Activated CD8-positive, alpha-beta memory T cell treated with anti-CD3 and anti-CD28 coated beads, Interleukin-2, amount 10 ng/mL, durations not matched to agents 7 days and 5 days (primary cell): ENCODE measurements around the gene CCDC9. TPM values are rescaled to one million over a fixed set of nuclear protein-coding genes. Genes with fewer than 3 reads are reported as not detected.
"Not testable (repeated sequence)": the region's sequence is repeated elsewhere in the genome, so short reads cannot be mapped to it uniquely, and the experiment has no call there.

Experiments used
- ATAC-seq: fragments of 150-1000 bp; cut with Tn5 transposase; one replicate; pipeline ENCODE4 v1.10.0; 2021; ENCODE audit warnings: moderate library complexity
- CTCF ChIA-PET: fragments of 350-600 bp; sonication (Branson Sonifier 250); formaldehyde crosslinking; loops from one replicate; lab custom pipeline; 2021; ENCODE audit warnings: antibody characterized with exemption; lab: Charles Lee
- DNase-seq: peaks from one replicate; pipeline ENCODE4 v3.0.0-alpha.2; 2020
- H3K27ac Mint-ChIP-seq: one replicate; pipeline ENCODE4 v1.8.0; 2021; ENCODE audit warnings: mild to moderate bottlenecking, mixed read lengths
- H3K27me3 Mint-ChIP-seq: one replicate; pipeline ENCODE4 v1.8.0; 2021; ENCODE audit warnings: mixed read lengths
- H3K36me3 Mint-ChIP-seq: one replicate; pipeline ENCODE4 v1.8.0; 2021; ENCODE audit warnings: mild to moderate bottlenecking, mixed read lengths
- H3K4me1 Mint-ChIP-seq: one replicate; pipeline ENCODE4 v1.8.0; 2021; ENCODE audit warnings: mixed read lengths
- H3K4me3 Mint-ChIP-seq: one replicate; pipeline ENCODE4 v1.8.0; 2021; ENCODE audit warnings: mild to moderate bottlenecking, moderate library complexity, mixed read lengths
- H3K9me3 Mint-ChIP-seq: one replicate; pipeline ENCODE4 v1.8.0; 2022; ENCODE audit warnings: low read depth, mixed read lengths
- total RNA-seq, 2 experiments: library from RNA; stranded (reverse); gene quantifications; one replicate each; pipeline ENCODE4 v1.2.3, GENCODE V29; 2021

The CCDC9 gene
- total RNA-seq, 2 experiments from 2014 or later = 24.8 to 27.6 TPM

GRCh38 chr19:47240556-47240955 lies 15.8 kb upstream of the CCDC9 start:
- Mint-ChIP-seq H3K27me3 (peaks cover 8% of the 10 kb centered on the region), H3K9me3 (no peaks in the 10 kb centered on the region), H3K4me3 (no peak overlapping the region), H3K36me3 (no peaks in the 10 kb centered on the region), H3K27ac (no peak overlapping the region), H3K4me1 (peaks cover 37% of the 10 kb centered on the region)
- CTCF ChIA-PET = interaction anchor here (1.5 to 3.3 kb wide), 2 partner anchors 8 to 29 kb away, joined by 5 to 27 read pairs; no protein-coding TSS in a partner anchor
- ATAC-seq (no peak), DNase-seq (no peak)

- peaks cover 5% of the 10 kb centered on the region for H3K27me3 Mint-ChIP-seq
- H3K27ac Mint-ChIP-seq = no peak overlapping the region
- DNase-seq (peak; percentile 89), ATAC-seq (peak; percentile 31)
- H3K4me1 Mint-ChIP-seq = peaks cover 37% of the 10 kb centered on the region
- CTCF ChIA-PET = interaction anchor here (1.5 to 3.3 kb wide), 2 partner anchors 9 to 30 kb away, joined by 5 to 27 read pairs; no protein-coding TSS in a partner anchor
- H3K9me3 Mint-ChIP-seq = no peaks in the 10 kb centered on the region
- no peak overlapping the region for H3K4me3 Mint-ChIP-seq
- no peaks in the 10 kb centered on the region for H3K36me3 Mint-ChIP-seq
These were observed 15.1 kb upstream of the CCDC9 start for GRCh38 chr19:47240996-47241918.

- DNase-seq (no peak), ATAC-seq (no peak)
- Mint-ChIP-seq H3K4me3 (no peak overlapping the region), H3K36me3 (no peaks in the 10 kb centered on the region), H3K27me3 (peaks cover 3% of the 10 kb centered on the region), H3K27ac (no peak overlapping the region), H3K4me1 (peaks cover 37% of the 10 kb centered on the region), H3K9me3 (no peaks in the 10 kb centered on the region)
- CTCF ChIA-PET = interaction anchor here (0.8 to 8.9 kb wide), 5 partner anchors 16 to 230 kb away, joined by 3 to 466 read pairs (median 27); no protein-coding TSS in a partner anchor
These were observed 14.3 kb upstream of the CCDC9 start for GRCh38 chr19:47241919-47242577.

GRCh38 chr19:47243364-47243775 lies 13.0 kb upstream of the CCDC9 start:
- Mint-ChIP-seq H3K4me3 (peak overlapping the region; percentile 78), H3K36me3 (no peaks in the 10 kb centered on the region)

GRCh38 chr19:47243776-47244547 lies 12.4 kb upstream of the CCDC9 start:
- CTCF ChIA-PET = interaction anchor here (0.6 to 8.9 kb wide), 51 partner anchors 10 to 642 kb away, joined by 3 to 466 read pairs (median 6); partner anchors contain the start of genes CCDC9, INAFM1, SAE1 and ZC3H4
- Mint-ChIP-seq H3K36me3 (no peaks in the 10 kb centered on the region), H3K4me1 (peaks cover 36% of the 10 kb centered on the region), H3K27me3 (peaks cover 3% of the 10 kb centered on the region), H3K4me3 (peak overlapping the region; percentile 78), H3K9me3 (no peaks in the 10 kb centered on the region), H3K27ac (peak overlapping the region; percentile 91)
- peak; percentile 84 for ATAC-seq
- DNase-seq = peak; percentile 96

More at GRCh38 chr19:47243364-47243775, 13.0 kb upstream of the CCDC9 start:
- Mint-ChIP-seq H3K27ac (peak overlapping the region; percentile 91), H3K9me3 (no peaks in the 10 kb centered on the region), H3K4me1 (peaks cover 40% of the 10 kb centered on the region), H3K27me3 (peaks cover 3% of the 10 kb centered on the region)
- CTCF ChIA-PET = interaction anchor here (1.1 to 8.9 kb wide), 20 partner anchors 10 to 230 kb away, joined by 3 to 466 read pairs (median 10); partner anchors contain the start of genes CCDC9, INAFM1, SAE1 and ZC3H4
- no peak for DNase-seq
- peak; percentile 5 for ATAC-seq

GRCh38 chr19:47247308-47247990 lies 8.9 kb upstream of the CCDC9 start:
- peaks cover 30% of the 10 kb centered on the region for H3K4me1 Mint-ChIP-seq
- DNase-seq = peak; percentile 86
- CTCF ChIA-PET = interaction anchor here (0.6 to 8.9 kb wide), 32 partner anchors 7 to 388 kb away, joined by 3 to 466 read pairs (median 4); partner anchors contain the start of genes CCDC9, INAFM1, SAE1 and ZC3H4
- no peaks in the 10 kb centered on the region for H3K9me3 Mint-ChIP-seq
- no peak overlapping the region for H3K4me3 Mint-ChIP-seq
- peak overlapping the region; percentile 57 for H3K27ac Mint-ChIP-seq
- ATAC-seq = no peak
- H3K27me3 Mint-ChIP-seq = no peaks in the 10 kb centered on the region
- H3K36me3 Mint-ChIP-seq = no peaks in the 10 kb centered on the region

- not testable (repeated sequence) for H3K27me3 Mint-ChIP-seq, H3K4me3 Mint-ChIP-seq, H3K27ac Mint-ChIP-seq, H3K9me3 Mint-ChIP-seq, ATAC-seq, DNase-seq, H3K36me3 Mint-ChIP-seq
- peaks cover 20% of the 10 kb centered on the region for H3K4me1 Mint-ChIP-seq
- CTCF ChIA-PET = interaction anchor here (1.1 to 5.2 kb wide), 3 partner anchors 7 to 42 kb away, joined by 3 to 106 read pairs (median 7); no protein-coding TSS in a partner anchor
These were observed 3.3 kb upstream of the CCDC9 start for GRCh38 chr19:47253016-47253415.

GRCh38 chr19:47253467-47253881 lies 2.9 kb upstream of the CCDC9 start:
- no peak for DNase-seq
- no peaks in the 10 kb centered on the region for H3K36me3 Mint-ChIP-seq
- H3K4me1 Mint-ChIP-seq = peaks cover 24% of the 10 kb centered on the region
- H3K27ac Mint-ChIP-seq = no peak overlapping the region
- CTCF ChIA-PET = interaction anchor here (1.1 to 5.2 kb wide), 3 partner anchors 7 to 43 kb away, joined by 3 to 106 read pairs (median 7); no protein-coding TSS in a partner anchor
- no peak for ATAC-seq
- H3K4me3 Mint-ChIP-seq = no peak overlapping the region
- no peaks in the 10 kb centered on the region for H3K27me3 Mint-ChIP-seq
- no peaks in the 10 kb centered on the region for H3K9me3 Mint-ChIP-seq

- no peak overlapping the region for H3K4me3 Mint-ChIP-seq
These were observed 2.4 kb upstream of the CCDC9 start for GRCh38 chr19:47253970-47254369.

GRCh38 chr19:47256693-47257410 lies 527 bp downstream of the CCDC9 start:
- peak overlapping the region; percentile 85 for H3K4me3 Mint-ChIP-seq
- H3K36me3 Mint-ChIP-seq = peaks cover 19% of the 10 kb centered on the region
- CTCF ChIA-PET = interaction anchor here (0.9 to 5.2 kb wide), 12 partner anchors 11 to 862 kb away, joined by 3 to 106 read pairs (median 4); partner anchors contain the start of genes DHX34, INAFM1 and SAE1
- peak; percentile 100 for DNase-seq
- H3K27me3 Mint-ChIP-seq = no peaks in the 10 kb centered on the region
- ATAC-seq = peak; percentile 89
- H3K4me1 Mint-ChIP-seq = peaks cover 24% of the 10 kb centered on the region
- peak overlapping the region; percentile 92 for H3K27ac Mint-ChIP-seq
- H3K9me3 Mint-ChIP-seq = no peaks in the 10 kb centered on the region

More at GRCh38 chr19:47253970-47254369, 2.4 kb upstream of the CCDC9 start:
- ATAC-seq (no peak), DNase-seq (no peak)
- no peak overlapping the region for H3K27ac Mint-ChIP-seq
- peaks cover 3% of the 10 kb centered on the region for H3K36me3 Mint-ChIP-seq
- no peaks in the 10 kb centered on the region for H3K9me3 Mint-ChIP-seq
- CTCF ChIA-PET = interaction anchor here (1.6 to 5.2 kb wide), 2 partner anchors 8 to 43 kb away, joined by 7 to 106 read pairs; no protein-coding TSS in a partner anchor
- no peaks in the 10 kb centered on the region for H3K27me3 Mint-ChIP-seq
- peaks cover 27% of the 10 kb centered on the region for H3K4me1 Mint-ChIP-seq
